ENCODE data around the gene SNAP47. TPM values are rescaled to one million over a fixed set of nuclear protein-coding genes. Genes with fewer than 3 reads are reported as not detected.

The SNAP47 gene
- polyA plus RNA-seq, 3 donors, result 12.9 to 16.0 (median 15.0) TPM

DNA sequence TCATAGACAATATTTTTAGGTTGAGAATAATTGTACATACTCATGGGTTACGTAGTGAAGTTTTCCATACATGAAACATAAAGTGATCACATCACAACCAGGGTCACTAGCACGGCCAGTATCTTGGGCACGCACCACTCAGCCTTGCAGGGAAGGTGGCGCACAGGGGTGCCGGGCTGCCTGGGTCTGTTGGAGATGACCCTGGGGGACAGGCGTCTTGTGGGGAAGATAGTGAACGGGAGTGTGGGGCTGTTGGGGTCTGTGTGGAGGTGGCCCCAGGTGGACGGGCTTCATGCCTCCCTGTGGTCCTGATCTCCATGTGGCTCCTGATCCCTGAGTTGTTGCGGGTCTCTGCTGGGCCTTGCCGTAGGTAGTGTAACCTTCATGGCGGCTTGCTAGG is 41.9 kb downstream of the SNAP47 start:
- whole genome bisulfite sequencing, 3 donors, result 90 to 93% (median 91%) methylated on average over 11 of the region's 11 CpGs
- H3K27ac ChIP-seq (ENCODE audit: low read depth, low read length), result no peak overlapping the region

DNA sequence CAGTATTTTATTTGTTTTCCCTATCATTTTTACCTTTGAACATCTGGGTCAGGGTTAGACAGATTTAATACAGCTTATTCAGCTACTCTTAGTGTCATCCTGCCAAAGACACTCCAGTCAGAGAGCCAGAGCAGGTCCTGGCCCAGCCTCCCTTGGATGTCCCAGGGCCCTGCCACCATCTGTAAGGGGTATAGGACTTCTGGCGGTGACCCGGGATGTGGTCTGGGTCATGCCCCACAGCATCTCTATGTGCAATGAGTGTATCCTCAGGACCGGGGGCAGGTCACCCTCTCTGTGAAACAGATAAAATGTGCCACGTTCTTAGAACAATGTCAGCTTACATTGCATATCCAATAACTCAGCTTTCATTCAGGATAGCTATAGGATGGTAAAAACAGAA is 42.4 kb downstream of the SNAP47 start:
- WGBS, 3 donors, result 95 to 99% (median 96%) methylated on average over 4 of the region's 4 CpGs
- no peak overlapping the region for H3K27ac ChIP-seq (ENCODE audit: low read depth, low read length)

DNA sequence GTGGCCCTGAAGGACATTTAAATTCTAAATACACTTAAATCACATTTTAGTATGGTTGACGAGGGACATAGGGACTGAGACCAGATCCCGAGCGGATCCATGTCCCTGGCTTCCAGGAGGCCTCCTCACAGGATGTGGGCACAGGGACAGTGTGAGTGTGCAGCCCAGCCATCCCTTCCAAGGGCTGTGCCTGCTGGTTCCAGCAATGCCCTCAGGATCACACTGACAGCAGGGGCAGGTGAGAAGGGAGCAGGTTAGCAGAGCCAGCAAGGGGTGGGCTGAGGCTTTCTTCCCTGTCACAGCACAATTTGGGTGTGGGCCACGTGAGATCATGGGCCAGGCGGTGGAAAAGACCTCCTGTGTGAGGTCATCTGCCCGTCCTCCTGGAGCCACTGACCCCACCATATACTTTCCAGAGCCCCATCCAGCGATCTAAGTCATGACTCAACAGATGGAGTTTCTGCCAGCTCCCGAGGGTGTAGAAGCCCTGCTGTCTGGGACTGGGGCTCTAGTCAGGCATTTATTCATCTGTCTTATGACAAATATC is 43.2 kb downstream of the SNAP47 start:
- no peak overlapping the region for H3K27ac ChIP-seq (ENCODE audit: low read depth, low read length)
- 83 to 92% (median 84%) methylated on average over 8 of the region's 8 CpGs for WGBS, 3 donors

DNA sequence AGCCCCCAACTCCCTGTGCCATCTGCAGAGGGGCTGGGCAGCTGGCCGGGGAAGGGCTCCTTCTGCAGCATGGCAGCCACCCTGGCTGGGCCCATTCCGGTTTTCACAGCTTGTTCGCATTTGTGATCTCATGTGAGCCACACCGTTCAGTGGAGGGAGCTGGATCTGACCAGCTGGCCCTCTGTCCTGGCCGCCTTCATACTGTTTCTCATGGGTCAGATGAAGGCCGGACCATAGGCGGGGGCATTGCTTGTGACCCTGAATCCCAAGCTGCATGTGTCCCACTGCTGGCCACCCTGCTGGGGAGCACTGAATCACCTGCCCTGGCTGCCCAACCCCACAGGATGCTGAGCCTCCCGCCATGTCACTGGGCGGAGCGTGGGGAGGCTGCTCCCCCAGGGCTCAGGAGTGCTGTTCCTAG is 43.8 kb downstream of the SNAP47 start:
- no peak overlapping the region for H3K27ac ChIP-seq (ENCODE audit: low read depth, low read length)
- WGBS, 3 donors, result 87 to 93% (median 92%) methylated on average over 10 of the region's 10 CpGs

DNA sequence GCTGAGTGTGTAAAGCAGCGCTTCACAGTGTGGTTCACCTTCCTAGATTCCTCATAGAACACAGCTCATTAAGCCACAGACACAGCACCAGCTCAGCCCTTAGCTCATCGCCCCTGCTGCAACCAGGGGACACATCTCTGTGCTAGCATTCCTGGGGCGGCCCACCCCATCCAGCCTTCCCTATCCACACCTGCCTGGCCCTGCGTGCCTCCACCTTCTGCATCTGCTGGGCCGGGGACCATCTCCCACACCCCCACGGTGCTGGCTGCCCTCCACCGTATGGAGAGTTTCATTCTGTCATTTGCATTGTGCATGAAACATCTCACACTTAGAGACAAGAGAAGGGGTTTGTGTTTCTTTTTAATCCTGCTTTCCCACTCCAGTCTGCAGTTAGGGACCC is 44.5 kb downstream of the SNAP47 start:
- no peak overlapping the region for H3K27ac ChIP-seq (ENCODE audit: low read depth, low read length)
- 92 to 96% (median 96%) methylated on average over 7 of the region's 7 CpGs for WGBS, 3 donors

DNA sequence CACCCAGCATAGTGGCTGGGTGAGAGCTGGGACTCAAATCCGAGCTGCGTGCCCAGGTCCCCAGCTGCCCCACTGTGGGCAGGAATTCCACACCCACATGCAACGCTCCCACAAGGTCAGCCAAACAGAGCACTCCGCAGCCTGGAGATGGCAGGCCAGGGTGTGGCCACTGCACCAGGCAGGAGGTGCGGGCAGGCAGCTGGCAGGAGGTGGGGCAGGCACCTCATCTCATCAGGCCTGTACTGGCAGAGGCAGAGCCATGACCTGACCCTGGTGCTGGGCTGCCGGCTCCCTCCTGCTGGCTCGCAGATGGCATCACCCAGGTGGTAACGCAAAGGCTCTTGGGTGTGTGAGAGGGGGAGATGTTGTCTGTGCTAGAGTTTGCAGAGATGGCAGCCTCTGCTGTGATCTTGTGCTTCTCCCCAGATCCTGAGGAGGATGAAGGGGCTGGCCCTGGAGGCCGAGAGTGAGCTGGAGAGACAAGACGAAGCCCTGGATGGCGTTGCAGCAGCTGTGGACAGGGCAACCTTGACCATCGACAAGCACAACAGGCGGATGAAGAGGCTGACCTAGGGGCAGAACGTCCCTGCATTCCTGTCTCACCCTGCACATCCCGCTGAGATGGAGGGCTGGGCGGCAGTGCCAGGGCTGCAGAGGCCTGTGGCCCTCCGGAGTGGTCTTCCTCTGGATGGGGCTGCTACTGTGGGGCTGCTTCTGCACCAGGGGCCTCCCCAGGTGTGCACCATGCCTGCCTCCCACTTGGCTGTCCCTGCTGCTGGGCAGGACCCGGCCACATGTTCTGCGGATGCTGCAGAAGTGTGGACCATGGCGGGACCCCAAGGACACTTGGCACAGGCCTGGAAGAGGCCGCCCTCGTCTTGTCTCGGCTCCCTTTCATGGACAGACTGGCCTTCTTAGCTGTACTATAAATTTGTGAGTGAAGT is 45.1 kb downstream of the SNAP47 start:
- 85 to 94% (median 86%) methylated on average over 23 of the region's 23 CpGs for WGBS, 3 donors
- H3K27ac ChIP-seq (ENCODE audit: low read depth, low read length), result no peak overlapping the region

DNA sequence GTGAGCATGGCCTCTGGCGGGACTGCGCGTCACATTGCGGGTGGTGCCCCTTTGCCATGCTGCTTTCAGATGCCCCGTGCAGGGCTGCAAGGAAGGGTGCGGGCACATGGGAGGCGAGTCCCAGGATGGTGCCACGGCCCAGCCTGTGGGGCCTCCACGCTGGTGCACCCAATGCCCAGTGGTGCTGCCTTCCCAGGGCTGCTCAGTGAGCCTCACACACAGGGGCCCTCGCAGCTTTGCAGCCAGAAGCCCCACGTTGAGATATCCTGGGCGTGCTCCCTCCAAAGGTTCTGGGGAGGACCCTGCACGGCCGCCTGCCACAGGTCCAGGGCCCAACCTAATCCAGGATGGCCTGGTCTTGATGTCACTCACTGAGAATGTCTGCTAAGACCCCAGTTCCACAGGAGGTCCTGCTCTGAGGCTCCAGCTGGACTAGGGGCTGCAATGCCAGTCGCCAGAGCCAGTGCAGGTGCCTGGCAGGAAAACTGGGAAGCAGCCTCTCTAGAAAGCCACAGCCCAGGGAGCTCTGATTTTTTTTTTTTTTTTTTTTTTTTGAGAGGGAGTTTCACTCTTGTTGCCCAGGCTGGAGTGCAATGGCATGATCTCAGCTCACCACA is 46.2 kb downstream of the SNAP47 start:
- 93 to 96% (median 96%) methylated on average over 15 of the region's 15 CpGs for WGBS, 3 donors

DNA sequence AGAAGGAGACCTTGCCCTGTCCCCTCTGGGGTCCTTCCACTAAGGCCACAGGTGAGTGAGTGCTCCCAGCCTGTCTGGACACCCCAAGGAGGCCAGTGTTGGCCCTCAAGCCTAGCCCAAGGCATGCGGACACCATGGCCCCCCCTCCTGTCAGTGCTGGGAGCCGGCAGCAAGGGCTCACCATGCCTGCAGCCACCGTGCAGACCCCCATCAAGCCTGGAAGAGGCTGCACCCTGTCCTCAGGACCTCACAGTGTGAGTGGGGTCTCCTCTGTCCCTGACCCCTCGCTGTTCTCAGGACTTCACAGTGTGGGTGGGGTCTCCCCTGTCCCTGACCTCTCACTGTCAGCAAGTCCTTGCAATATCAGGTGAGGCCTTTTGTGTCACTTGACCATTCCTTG is 47.0 kb downstream of the SNAP47 start:
- WGBS, 3 donors, result 84 to 94% (median 89%) methylated on average over 4 of the region's 4 CpGs
- H3K27ac ChIP-seq (ENCODE audit: low read depth, low read length), result no peak overlapping the region

More for the DNA sequence above, 46.2 kb downstream of the SNAP47 start:
- H3K27ac ChIP-seq (ENCODE audit: low read depth, low read length), result no peak overlapping the region

DNA sequence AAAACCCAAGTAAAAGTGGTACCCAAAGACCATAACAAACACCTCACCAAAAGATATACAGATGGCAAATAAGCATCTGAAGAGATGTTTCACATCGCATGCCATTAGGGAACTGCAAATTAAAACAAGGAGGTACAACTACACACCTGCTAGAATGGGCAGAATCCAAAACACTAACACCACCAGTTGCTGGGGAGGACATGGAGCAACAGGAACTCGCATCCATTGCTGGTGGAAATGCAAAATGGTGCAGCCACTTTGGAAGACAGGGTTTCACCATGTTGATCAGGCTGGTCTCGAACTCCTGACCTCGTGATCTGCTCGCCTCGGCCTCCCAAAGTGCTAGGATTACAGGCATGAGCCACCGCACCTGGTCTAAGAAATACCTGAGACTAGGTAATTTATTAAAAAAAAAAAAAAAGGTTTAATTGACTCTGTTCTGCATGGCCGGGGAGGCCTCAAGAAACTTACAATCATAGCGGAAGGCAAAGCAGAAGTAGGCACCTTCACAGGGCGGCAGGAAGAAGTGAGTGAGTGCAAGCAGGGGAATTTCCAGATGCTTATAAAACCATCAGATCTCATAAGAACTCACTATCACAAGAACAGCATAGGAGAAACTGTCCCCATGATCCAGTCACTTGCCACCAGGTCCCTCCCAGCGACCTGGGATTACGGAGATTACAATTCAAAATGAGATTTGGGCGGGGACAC is 50.0 kb downstream of the SNAP47 start:
- no peak overlapping the region for H3K27ac ChIP-seq (ENCODE audit: low read depth, low read length)
- 87 to 93% (median 89%) methylated on average over 13 of the region's 13 CpGs for WGBS, 3 donors

DNA sequence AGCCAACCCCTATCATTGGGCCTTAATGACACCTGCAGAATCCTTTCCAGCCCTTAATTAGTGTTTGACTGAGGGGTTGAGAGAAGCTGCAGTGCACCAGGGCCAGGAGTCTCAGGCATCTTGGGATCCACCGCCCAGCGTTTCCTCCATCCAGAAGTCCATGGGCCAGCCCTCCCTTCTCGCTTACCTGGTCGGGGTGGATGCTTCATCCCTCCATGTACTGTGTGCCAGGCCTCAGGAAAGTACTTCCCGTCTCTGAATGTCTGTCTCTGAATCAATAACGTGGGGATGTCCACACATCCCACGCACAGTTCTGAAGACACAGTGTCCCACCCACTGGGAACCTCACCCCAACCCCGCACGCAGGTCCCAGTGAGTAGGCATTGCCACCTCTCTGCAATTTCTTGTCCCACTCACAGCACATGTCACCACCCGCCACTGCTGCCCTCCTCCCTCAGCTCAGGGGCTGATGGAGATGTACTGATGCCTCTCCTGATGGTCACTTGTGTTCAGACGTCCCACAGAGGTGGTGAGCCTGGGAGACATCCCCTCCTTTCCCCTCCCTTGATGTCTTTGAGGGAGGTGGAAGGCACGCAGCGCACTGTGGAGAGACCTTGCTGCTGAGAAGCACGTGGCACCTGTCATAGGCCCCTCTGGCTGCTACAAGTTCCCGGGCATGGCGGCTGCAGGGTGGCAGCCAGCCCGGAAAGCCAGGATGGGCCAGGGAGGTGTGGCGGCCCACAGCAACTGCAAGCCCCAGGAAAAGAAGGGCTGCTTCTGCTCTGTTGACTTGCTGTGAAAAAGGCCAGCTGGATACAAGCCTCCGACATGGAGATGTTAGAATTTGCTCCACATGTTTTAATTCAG is 50.8 kb downstream of the SNAP47 start:
- WGBS, 3 donors, result 52 to 67% (median 53%) methylated on average over 19 of the region's 19 CpGs
- no peak overlapping the region for H3K27ac ChIP-seq (ENCODE audit: low read depth, low read length)

DNA sequence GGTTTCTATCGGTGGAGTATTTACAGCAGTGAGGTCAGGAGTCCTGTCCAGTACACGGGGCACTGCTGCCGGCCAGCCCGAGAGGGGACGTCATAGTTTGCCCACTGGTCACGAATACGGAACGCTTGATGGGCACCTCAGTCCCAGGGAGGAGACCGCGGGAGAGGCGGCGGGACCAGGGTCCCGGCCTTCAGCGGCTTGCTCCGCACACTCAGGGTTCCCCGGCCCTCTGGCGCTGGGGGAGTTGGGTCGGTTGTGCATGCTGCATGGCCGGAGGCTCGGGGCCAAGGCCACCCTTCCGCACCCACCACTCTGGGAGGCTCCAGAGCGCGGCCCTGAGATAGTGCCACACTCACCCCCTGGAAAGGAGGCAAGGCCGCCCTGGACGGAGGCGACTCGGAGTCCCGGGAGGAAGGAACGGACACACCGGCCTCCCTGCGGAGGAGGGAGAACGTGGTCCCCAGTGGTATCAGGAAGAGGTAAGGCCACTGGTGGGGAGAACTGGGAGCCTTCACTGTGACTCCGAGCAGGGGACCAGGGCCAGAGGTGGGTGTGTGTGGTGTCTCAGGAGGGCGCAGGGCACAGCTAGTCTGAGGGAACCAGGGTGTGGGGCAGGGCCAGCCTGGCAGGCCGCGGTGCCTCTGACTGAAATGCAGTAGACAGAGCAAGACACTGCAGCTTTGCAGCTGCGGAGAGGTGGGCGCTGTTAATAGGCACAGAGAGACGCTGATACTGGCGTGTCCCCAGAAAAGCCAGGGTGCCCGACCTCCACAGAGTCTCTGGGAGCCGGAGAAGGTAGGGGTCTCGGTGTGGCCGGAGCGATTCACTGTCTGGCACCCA is 51.7 kb downstream of the SNAP47 start:
- WGBS, 3 donors, result 19 to 35% (median 22%) methylated on average over 45 of the region's 45 CpGs
- H3K27ac ChIP-seq (ENCODE audit: low read depth, low read length), result no peak overlapping the region

DNA sequence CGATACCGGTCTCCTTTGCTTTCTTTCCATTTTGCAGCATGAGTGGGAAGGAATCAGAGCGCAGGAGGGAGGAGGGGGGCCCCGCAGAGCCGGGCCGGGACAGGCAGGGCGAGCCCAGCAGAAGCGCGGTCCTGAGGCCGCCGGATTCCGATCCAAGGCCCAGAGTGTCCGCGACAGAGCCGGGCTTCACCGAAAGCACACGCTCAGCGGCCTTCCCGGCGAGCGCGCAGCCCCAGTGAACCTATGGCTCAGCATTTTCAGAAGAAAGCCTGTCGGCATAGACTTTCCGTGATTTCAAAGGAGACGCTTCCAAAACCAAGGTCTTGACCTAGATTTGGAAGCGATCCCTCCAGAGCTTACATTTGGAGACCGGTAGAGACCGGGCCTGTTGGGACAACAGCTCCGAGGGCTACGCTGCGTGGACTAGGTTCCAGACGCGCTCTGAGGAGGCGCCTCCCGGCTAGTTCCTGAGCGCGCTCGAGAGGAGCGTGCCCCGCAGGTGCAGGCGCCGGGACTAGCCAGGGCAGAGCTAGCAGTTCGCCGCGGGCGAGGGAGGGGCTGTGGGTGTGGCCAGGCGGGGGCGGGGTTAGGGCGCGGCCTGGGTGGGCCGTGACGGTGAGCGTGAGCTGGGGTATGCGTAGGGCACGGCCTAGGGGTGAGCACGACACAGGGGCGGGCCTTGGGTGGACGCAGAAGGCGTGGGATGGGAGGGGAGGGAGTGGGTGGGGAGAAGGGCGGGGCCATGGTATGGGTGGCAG is 52.5 kb downstream of the SNAP47 start:
- H3K27ac ChIP-seq (ENCODE audit: low read depth, low read length), result no peak overlapping the region
- WGBS, 3 donors, result 0 to 1% (median 1%) methylated on average over 52 to 60 of the region's 60 CpGs

DNA sequence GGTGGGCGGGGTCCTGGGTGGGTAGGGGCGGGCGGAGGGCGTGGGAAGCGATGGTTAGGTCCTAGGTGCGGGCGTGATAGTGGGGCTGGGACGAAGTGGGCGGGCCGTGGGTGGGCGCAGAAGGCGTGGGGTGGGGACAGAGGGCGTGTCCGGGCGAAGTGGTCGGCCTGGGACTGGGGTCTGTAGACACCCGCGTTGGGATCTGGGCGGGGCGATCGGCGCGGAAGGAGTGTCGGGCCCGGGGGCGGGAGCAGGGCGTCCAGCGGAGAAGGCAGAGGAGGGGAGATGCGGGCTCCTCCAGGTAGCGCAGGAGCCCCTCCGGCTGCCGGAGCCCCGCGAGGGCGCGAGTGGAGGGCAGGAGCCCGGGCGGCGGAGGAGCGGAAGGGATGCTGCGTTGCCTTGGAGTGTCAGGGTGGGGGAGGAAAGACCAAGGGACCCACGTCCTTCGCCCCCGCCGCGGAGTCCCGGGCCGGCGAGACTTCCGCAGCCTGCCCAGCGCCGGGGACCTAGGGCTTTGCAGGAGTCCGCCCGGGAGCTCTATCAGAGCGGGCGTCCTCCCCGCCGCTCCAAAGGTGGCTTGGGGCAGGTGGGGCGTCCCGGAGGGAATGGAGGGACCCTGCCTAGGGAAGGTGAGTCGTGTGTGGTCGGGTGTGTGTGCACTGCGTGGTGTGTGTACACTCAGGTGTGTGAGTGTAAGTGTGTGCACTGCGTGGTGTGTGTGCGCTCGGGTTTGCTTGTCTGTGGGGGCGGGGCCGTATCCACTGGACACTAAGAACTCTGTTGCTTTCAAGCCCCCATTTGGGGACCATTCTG is 53.2 kb downstream of the SNAP47 start:
- 1 to 3% (median 2%) methylated on average over 56 to 68 of the region's 68 CpGs for WGBS, 3 donors
- no peak overlapping the region for H3K27ac ChIP-seq (ENCODE audit: low read depth, low read length)

DNA sequence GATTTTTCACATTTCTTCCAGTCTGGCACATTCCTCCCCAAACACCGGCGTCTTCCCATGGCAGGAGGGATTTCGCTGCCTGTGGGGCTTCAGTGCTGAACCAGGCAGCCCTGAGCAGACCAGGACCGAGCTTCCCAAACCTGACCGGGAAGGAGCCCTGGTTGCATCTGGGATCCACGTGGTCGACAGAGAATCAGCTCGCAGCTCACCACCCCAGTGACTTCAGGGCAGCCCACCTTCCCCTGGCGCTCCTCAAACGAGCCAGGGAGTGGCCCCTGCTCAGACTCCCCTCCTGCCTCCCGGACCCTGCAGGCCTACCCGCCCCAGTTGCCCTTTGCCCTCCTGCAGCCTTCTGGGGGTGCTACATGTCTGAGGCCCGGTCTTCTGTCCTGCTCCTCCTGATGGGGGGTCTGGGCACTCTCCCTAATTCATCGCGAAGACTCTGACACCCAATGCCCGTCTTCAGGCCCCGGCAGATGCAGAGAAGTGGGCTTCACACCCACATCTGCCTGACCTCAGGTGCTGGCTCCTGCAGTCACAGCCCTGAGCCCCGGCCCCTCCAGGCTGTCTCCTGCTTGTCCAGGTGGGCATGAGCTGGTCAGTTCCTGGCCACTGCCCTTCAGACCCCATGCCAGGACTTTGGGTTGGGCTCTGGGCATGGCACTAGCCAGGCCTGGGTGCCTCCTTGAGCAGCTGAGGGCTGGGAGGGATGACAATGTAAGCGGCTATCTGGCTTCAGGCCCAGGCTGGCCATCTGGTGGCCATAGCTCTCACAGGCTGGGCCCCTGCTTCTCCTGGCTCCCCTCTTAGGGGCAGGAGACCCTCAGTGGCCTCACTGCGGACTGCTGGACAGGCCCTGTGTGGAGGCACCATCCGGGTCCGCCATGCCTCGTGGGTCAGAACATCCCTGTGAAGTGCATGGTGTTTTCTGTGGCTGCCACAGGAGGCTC is 54.1 kb downstream of the SNAP47 start:
- 74 to 76% (median 76%) methylated on average over 23 of the region's 23 CpGs for WGBS, 3 donors
- no peak overlapping the region for H3K27ac ChIP-seq (ENCODE audit: low read depth, low read length)

DNA sequence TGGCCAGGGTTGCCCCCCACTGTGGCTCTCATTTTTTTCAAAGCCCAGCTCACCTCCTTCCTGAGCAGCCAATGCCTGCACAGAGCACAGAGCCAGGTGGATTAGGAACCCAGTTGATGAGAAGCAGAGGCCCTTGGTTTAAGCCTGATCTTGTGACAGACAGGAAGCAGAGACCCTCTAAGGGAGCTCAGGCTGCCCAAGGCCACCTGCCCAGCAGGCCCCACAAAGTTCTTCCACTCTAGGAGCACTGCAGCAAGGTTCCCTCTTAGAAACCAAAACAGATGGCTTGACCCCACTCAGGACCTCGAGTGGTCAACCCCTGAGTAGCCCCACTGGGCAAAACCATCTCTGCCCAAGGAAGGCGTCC is 54.8 kb downstream of the SNAP47 start:
- H3K27ac ChIP-seq (ENCODE audit: low read depth, low read length), result no peak overlapping the region
- 89 to 92% (median 90%) methylated on average over 2 of the region's 2 CpGs for WGBS, 3 donors

Measured in adipose tissue (tissue), 3 donors.